CD14-positive monocyte (primary cell): ENCODE data around the gene ZNF445. TPM values are rescaled to one million over a fixed set of nuclear protein-coding genes. Genes with fewer than 3 reads are reported as not detected.

ENCODE experiments used
- DNase-seq, 3 donors: peaks; one replicate each; pipeline ENCODE4 v3.0.0-alpha.2; 2011 to 2022
- H2AFZ ChIP-seq: 2 replicates; pipeline ENCODE4 v1.6.0; 2012; ENCODE audit warnings: mild to moderate bottlenecking, low read depth, low read length, inconsistent platforms; ENCODE audit not compliant: insufficient read depth, poor library complexity, severe bottlenecking
- H3K27ac ChIP-seq, 2 donors: 1 replicate in 1 of 2; 2 replicates in 1 of 2; pipeline ENCODE4 v1.5.1; 2012 to 2013; ENCODE audit warnings: low read length in 2 of 2, control low read depth in 1 of 2, inconsistent platforms in 1 of 2, low read depth in 1 of 2, mild to moderate bottlenecking in 1 of 2
- H3K27me3 ChIP-seq, 2 donors: one replicate each; pipeline versions ENCODE4 v1.6.0 to v1.6.1; 2011 to 2013; ENCODE audit warnings: low read length in 2 of 2; ENCODE audit not compliant: control insufficient read depth in 2 of 2, insufficient read depth in 2 of 2
- H3K36me3 ChIP-seq, 2 donors: replicated peaks in 1 of 2; 1 replicate in 1 of 2; 2 replicates in 1 of 2; pipeline versions ENCODE4 v1.5.1 to v1.6.1; 2012 to 2013; ENCODE audit warnings: low read length in 2 of 2, control low read depth in 1 of 2, inconsistent platforms in 1 of 2, mild to moderate bottlenecking in 1 of 2; ENCODE audit not compliant: insufficient read depth in 2 of 2, control insufficient read depth in 1 of 2
- H3K4me1 ChIP-seq, 2 donors: 1 replicate in 1 of 2; 2 replicates in 1 of 2; pipeline versions ENCODE4 v1.5.1 to v1.6.1; 2012 to 2013; ENCODE audit warnings: low read length in 2 of 2, control low read depth in 1 of 2, inconsistent platforms in 1 of 2, mild to moderate bottlenecking in 1 of 2, moderate library complexity in 1 of 2; ENCODE audit not compliant: insufficient read depth in 2 of 2, control insufficient read depth in 1 of 2
- H3K4me2 ChIP-seq: replicated peaks from 2 replicates; pipeline ENCODE3; 2012; ENCODE audit warnings: low read length, moderate library complexity, mild to moderate bottlenecking; ENCODE audit not compliant: poor library complexity, severe bottlenecking; ENCODE audit errors: extremely low read depth
- H3K4me3 ChIP-seq, 3 experiments: fragments of 200-600 bp in 1 of 3; sonication (generic) in 1 of 3; replicated peaks in 1 of 3; 1 replicate in 2 of 3; 2 replicates in 1 of 3; pipeline ENCODE4 v1.5.1; 2011 to 2013; ENCODE audit warnings: low read length in 3 of 3, mild to moderate bottlenecking in 3 of 3, control low read depth in 2 of 3, low read depth in 2 of 3, inconsistent platforms in 1 of 3, moderate library complexity in 1 of 3
- H3K79me2 ChIP-seq: 2 replicates; pipeline ENCODE4 v1.6.0; 2012; ENCODE audit warnings: mild to moderate bottlenecking, control low read depth, inconsistent platforms, low read length, moderate library complexity; ENCODE audit not compliant: insufficient read depth
- H3K9ac ChIP-seq: 2 replicates; pipeline ENCODE4 v1.6.0; 2017; ENCODE audit warnings: low read length, mild to moderate bottlenecking; ENCODE audit not compliant: insufficient read depth, poor library complexity, severe bottlenecking
- H3K9me3 ChIP-seq, 2 donors: replicated peaks in 1 of 2; 1 replicate in 1 of 2; 2 replicates in 1 of 2; pipeline versions ENCODE4 v1.5.1 to v1.6.1; 2012 to 2013; ENCODE audit warnings: low read length in 2 of 2, control low read depth in 1 of 2; ENCODE audit not compliant: control insufficient read depth in 1 of 2, insufficient read depth in 1 of 2
- H4K20me1 ChIP-seq: 2 replicates; pipeline ENCODE4 v1.6.0; 2012; ENCODE audit warnings: mild to moderate bottlenecking, low read length, control low read depth, moderate library complexity; ENCODE audit not compliant: insufficient read depth
- H3K27ac Mint-ChIP-seq, 7 donors: one replicate each; pipeline ENCODE4 v1.8.0; 2020; ENCODE audit warnings: mild to moderate bottlenecking in 7 of 7, mixed read lengths in 7 of 7, moderate library complexity in 6 of 7, inconsistent platforms in 2 of 7
- H3K27me3 Mint-ChIP-seq, 3 donors: one replicate each; pipeline ENCODE4 v1.8.0; 2021 to 2022; ENCODE audit warnings: low read depth in 3 of 3, mild to moderate bottlenecking in 3 of 3, mixed read lengths in 3 of 3, moderate library complexity in 3 of 3, inconsistent platforms in 1 of 3
- H3K36me3 Mint-ChIP-seq, 2 donors: one replicate each; pipeline ENCODE4 v1.8.0; 2020; ENCODE audit warnings: mixed read lengths in 2 of 2, inconsistent platforms in 1 of 2, mild to moderate bottlenecking in 1 of 2
- H3K4me1 Mint-ChIP-seq: one replicate; pipeline ENCODE4 v1.8.0; 2020; ENCODE audit warnings: mild to moderate bottlenecking, mixed read lengths
- H3K4me3 Mint-ChIP-seq, 2 donors: one replicate each; pipeline ENCODE4 v1.8.0; 2020; ENCODE audit warnings: mild to moderate bottlenecking in 2 of 2, mixed read lengths in 2 of 2, moderate library complexity in 1 of 2
- H3K9me3 Mint-ChIP-seq, 7 donors: one replicate each; pipeline ENCODE4 v1.8.0; 2020 to 2022; ENCODE audit warnings: mixed read lengths in 7 of 7, mild to moderate bottlenecking in 6 of 7, moderate library complexity in 6 of 7, inconsistent platforms in 2 of 7
- CTCF ChIP-seq: fragments of 200-600 bp; IDR thresholded peaks from one replicate; pipeline ENCODE4 v1.8.0; 2022; ENCODE audit warnings: antibody characterized with exemption, mild to moderate bottlenecking
- WGBS: methylation state at CpG from one replicate; pipeline ENCODE4 v1.1.5; 2013; ENCODE audit warnings: missing lambda C conversion rate; ENCODE audit not compliant: insufficient coverage; 5-methylcytosine and 5-hydroxymethylcytosine counted together
- intact Hi-C, 2 donors: fragments of 100-400 bp; cut with micrococcal nuclease; formaldehyde crosslinking; loops; one replicate each; pipeline versions ENCODE4 v1.15.0 to v1.15.1; 2023
- polyA plus RNA-seq, 3 donors: library from polyadenylated mRNA; depleted of rRNA in 1 of 3; unstranded in 2 of 3; stranded (reverse) in 1 of 3; fragments of 300-500 nt in 2 of 3; fragments of >200 nt in 1 of 3; fragmentation: Illumina TruSeq in 2 of 3; gene quantifications; 1 replicate in 2 of 3; 2 replicates in 1 of 3; pipeline ENCODE4 v1.2.3, GENCODE V29; 2012 to 2021

ZNF445 gene
- polyA plus RNA-seq, 3 donors, result 0.41 to 2.5 (median 1.1) TPM

GRCh38 chr3:44492496-44492895 is 15.0 kb upstream of the ZNF445 start:
- Mint-ChIP-seq H3K9me3 (peaks cover 37 to 96% (median 89%) of the 10 kb centered on the region in 7 donors), H3K36me3 (peaks cover 11 to 35% of the 10 kb centered on the region in 2 donors)
- 100% methylated on average over 1 of the region's 1 CpG for WGBS

DNA sequence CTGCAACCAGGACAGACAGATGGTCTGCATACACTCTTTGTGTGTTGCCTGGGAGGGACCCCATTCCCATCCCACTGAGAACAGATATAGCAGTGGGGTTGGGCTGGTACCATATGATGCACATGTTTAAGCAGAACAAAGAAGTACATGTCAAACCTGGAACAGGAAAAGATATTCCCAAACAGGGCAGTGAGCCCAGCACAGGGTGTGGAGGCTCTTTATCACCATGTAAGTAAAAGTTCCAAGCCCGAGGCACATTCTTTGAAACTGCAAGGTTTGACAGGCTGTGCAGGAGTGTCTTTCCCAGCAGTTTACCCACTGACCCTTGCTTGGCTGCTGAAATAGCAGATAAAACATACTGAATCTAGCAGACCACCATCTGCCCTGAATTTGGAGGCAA is 5.3 kb upstream of the ZNF445 start:
- peaks cover 4 to 5% of the 10 kb centered on the region in 2 donors for H3K4me1 ChIP-seq
- H3K27ac ChIP-seq, result no peak overlapping the region
- no peak overlapping the region for H3K4me2 ChIP-seq
- no peak overlapping the region for H3K9ac ChIP-seq
- Mint-ChIP-seq H3K36me3 (no peaks in the 10 kb centered on the region), H3K9me3 (peaks cover 0 to 24% (median 18%) of the 10 kb centered on the region in 7 donors), H3K27ac (no peak overlapping the region), H3K4me1 (peaks cover 8% of the 10 kb centered on the region), H3K4me3 (no peak overlapping the region), H3K27me3 (peaks cover 2 to 4% (median 3%) of the 10 kb centered on the region in 3 donors)
- intact Hi-C loops, result no loop called here
- no peaks in the 10 kb centered on the region for H3K36me3 ChIP-seq
- H3K9me3 ChIP-seq, result peaks cover 4 to 8% of the 10 kb centered on the region in 2 donors
- no peak overlapping the region for H3K4me3 ChIP-seq
- DNase-seq, result no peak
- 100% methylated on average over 1 of the region's 1 CpG for WGBS
- no peaks in the 10 kb centered on the region for H4K20me1 ChIP-seq
- TF ChIP-seq CTCF, result no peak
- H3K27me3 ChIP-seq, result no peaks in the 10 kb centered on the region
- H2AFZ ChIP-seq, result no peak overlapping the region
- H3K79me2 ChIP-seq, result no peaks in the 10 kb centered on the region

More at GRCh38 chr3:44492496-44492895, 15.0 kb upstream of the ZNF445 start:
- TF ChIP-seq CTCF, result no peak
- Histone ChIP-seq H4K20me1 (no peaks in the 10 kb centered on the region), H3K79me2 (no peaks in the 10 kb centered on the region), H3K27ac (no peak overlapping the region), H3K4me3 (no peak overlapping the region), H3K36me3 (peaks cover 0 to 12% of the 10 kb centered on the region in 2 donors), H3K4me1 (no peaks in the 10 kb centered on the region), H2AFZ (no peak overlapping the region), H3K9ac (no peak overlapping the region), H3K27me3 (no peaks in the 10 kb centered on the region), H3K9me3 (peaks cover 84 to 85% of the 10 kb centered on the region in 2 donors), H3K4me2 (no peak overlapping the region)
- intact Hi-C loops, result no loop called here
- no peak overlapping the region for H3K27ac Mint-ChIP-seq
- no peak for DNase-seq
- no peaks in the 10 kb centered on the region for H3K4me1 Mint-ChIP-seq
- no peak overlapping the region for H3K4me3 Mint-ChIP-seq
- peaks cover 0 to 2% (median 2%) of the 10 kb centered on the region in 3 donors for H3K27me3 Mint-ChIP-seq
